ENCODE data around the gene CAMTA2. TPM values are rescaled to one million over a fixed set of nuclear protein-coding genes. Genes with fewer than 3 reads are reported as not detected.

Gene CAMTA2
- total RNA-seq, 1 donor from 2014 or later: 0.34 TPM

- H3K36me3 Mint-ChIP-seq: no peaks in the 10 kb centered on the region
- no peak overlapping the region for H3K27ac Mint-ChIP-seq
- Histone ChIP-seq H4K20me1 (ENCODE audit: low read depth) (no peaks in the 10 kb centered on the region), H3K4me2 (no peak overlapping the region), H3K27me3 (no peaks in the 10 kb centered on the region), H3K36me3 (no peaks in the 10 kb centered on the region), H3F3A (ENCODE audit: low read depth) (no peaks in the 10 kb centered on the region), H2AFZ (replicated peaks) (no peak overlapping the region), H3K4me3 (no peak overlapping the region), H3K9me3 (ENCODE audit: low read depth) (no peaks in the 10 kb centered on the region), H3K9ac (no peak overlapping the region), H3K4me1 (no peaks in the 10 kb centered on the region), H3K27ac (no peak overlapping the region), H3K79me2 (ENCODE audit: low read depth) (no peaks in the 10 kb centered on the region)
- TF ChIP-seq CTCF (IDR thresholded peaks at IDR 0.05) (no peak), EZH2phosphoT487 (IDR thresholded peaks at IDR 0.05) (no peak), EZH2 (IDR thresholded peaks at IDR 0.05) (no peak)
- DNase-seq (ENCODE audit: low spot score): no peak
- H3K27me3 Mint-ChIP-seq (ENCODE audit: insufficient read depth, low read depth): peaks cover 3% of the 10 kb centered on the region
- H3K9me3 Mint-ChIP-seq: no peaks in the 10 kb centered on the region
- no peak overlapping the region for H3K4me3 Mint-ChIP-seq
- peaks cover 3% of the 10 kb centered on the region for H3K4me1 Mint-ChIP-seq
These were observed 66.2 kb downstream of the CAMTA2 start for GRCh38 chr17:4921320-4921719.

GRCh38 chr17:4920351-4921048 lies 67.0 kb downstream of the CAMTA2 start:
- H3K27ac Mint-ChIP-seq: no peak overlapping the region
- Histone ChIP-seq H3K4me3 (no peak overlapping the region), H3K9ac (no peak overlapping the region), H3K4me2 (no peak overlapping the region), H3K9me3 (ENCODE audit: low read depth) (no peaks in the 10 kb centered on the region), H3K36me3 (no peaks in the 10 kb centered on the region), H4K20me1 (ENCODE audit: low read depth) (no peaks in the 10 kb centered on the region), H3K4me1 (no peaks in the 10 kb centered on the region), H2AFZ (replicated peaks) (no peak overlapping the region), H3K27ac (no peak overlapping the region), H3K79me2 (ENCODE audit: low read depth) (no peaks in the 10 kb centered on the region), H3F3A (ENCODE audit: low read depth) (no peaks in the 10 kb centered on the region), H3K27me3 (no peaks in the 10 kb centered on the region)
- TF ChIP-seq EZH2phosphoT487 (IDR thresholded peaks at IDR 0.05): no peak
- TF ChIP-seq EZH2 (IDR thresholded peaks at IDR 0.05): no peak
- no peak for TF ChIP-seq CTCF (IDR thresholded peaks at IDR 0.05)
- H3K9me3 Mint-ChIP-seq: no peaks in the 10 kb centered on the region
- peaks cover 3% of the 10 kb centered on the region for H3K27me3 Mint-ChIP-seq (ENCODE audit: insufficient read depth, low read depth)
- DNase-seq (ENCODE audit: low spot score): no peak
- H3K36me3 Mint-ChIP-seq: no peaks in the 10 kb centered on the region
- no peak overlapping the region for H3K4me3 Mint-ChIP-seq
- H3K4me1 Mint-ChIP-seq: peaks cover 3% of the 10 kb centered on the region

DNA sequence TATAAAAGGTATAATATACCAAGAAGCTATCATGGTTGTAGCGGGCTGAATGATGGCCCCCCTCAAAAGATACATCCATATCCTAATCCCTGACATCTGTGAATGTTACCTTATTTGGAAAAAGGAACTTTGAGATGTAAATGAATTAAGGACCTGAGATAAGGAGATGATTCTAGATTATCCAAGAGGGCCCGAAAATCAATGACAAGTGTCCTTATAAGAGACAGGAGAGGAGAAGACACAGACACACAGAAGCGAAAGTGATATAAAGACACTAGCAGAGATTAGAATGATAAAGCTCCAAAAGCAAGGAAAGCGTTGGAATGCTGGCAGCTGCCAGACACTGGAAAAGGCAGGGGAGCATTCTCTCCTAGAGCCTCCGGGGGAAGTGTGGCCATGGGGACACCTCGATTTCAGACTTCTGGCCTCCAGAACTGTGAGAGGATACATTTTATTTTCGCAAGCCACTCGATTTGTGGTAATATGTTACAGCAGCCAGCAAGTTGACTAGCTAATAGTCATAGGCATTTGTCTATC lies 67.9 kb downstream of the CAMTA2 start:
- peak overlapping the region; percentile 2 for H3K9ac ChIP-seq
- H3K9me3 ChIP-seq (ENCODE audit: low read depth): no peaks in the 10 kb centered on the region
- peak; percentile 35 for DNase-seq (ENCODE audit: low spot score)
- H3K36me3 ChIP-seq: no peaks in the 10 kb centered on the region
- H3K4me1 ChIP-seq: no peaks in the 10 kb centered on the region
- H3K27me3 ChIP-seq: no peaks in the 10 kb centered on the region
- H3K27me3 Mint-ChIP-seq (ENCODE audit: insufficient read depth, low read depth): peaks cover 3% of the 10 kb centered on the region
- H3K4me2 ChIP-seq: no peak overlapping the region
- H3K27ac ChIP-seq: no peak overlapping the region
- H3K36me3 Mint-ChIP-seq: no peaks in the 10 kb centered on the region
- no peaks in the 10 kb centered on the region for H3K9me3 Mint-ChIP-seq
- H3K27ac Mint-ChIP-seq: peak overlapping the region; percentile 23
- H2AFZ ChIP-seq (replicated peaks): peak overlapping the region; percentile 32
- TF ChIP-seq CTCF (IDR thresholded peaks at IDR 0.05) (no peak), EZH2phosphoT487 (IDR thresholded peaks at IDR 0.05) (no peak), EZH2 (IDR thresholded peaks at IDR 0.05) (no peak)
- no peaks in the 10 kb centered on the region for H4K20me1 ChIP-seq (ENCODE audit: low read depth)
- H3K79me2 ChIP-seq (ENCODE audit: low read depth): no peaks in the 10 kb centered on the region
- no peak overlapping the region for H3K4me3 Mint-ChIP-seq
- H3F3A ChIP-seq (ENCODE audit: low read depth): no peaks in the 10 kb centered on the region
- peaks cover 3% of the 10 kb centered on the region for H3K4me1 Mint-ChIP-seq
- H3K4me3 ChIP-seq: no peak overlapping the region

Small RNA genes within 50 kb of the gene (microRNA-seq; reads per million reads assigned to microRNA genes)
- not detected for gene MIR6864
- not detected for gene MIR6865

Small RNA genes within 50 kb of the gene (small RNA-seq; reads per million reads assigned to genes)
- gene MIR6864: not detected
- gene MIR6865: not detected

Other genes starting within 250 kb of the CAMTA2 start
- not detected in 2 replicates for gene ZMYND15, start 247.8 kb downstream of the CAMTA2 start, total RNA-seq (ENCODE audit: low replicate concordance)
- gene CXCL16, start 247.7 kb downstream of the CAMTA2 start, total RNA-seq (ENCODE audit: low replicate concordance): 0.21 and 0.43 TPM in 2 replicates
- not detected in 2 replicates for gene TM4SF5, start 215.8 kb downstream of the CAMTA2 start, total RNA-seq (ENCODE audit: low replicate concordance)
- 0.31 TPM in 1 of 2 replicates, not detected in the other for gene VMO1, start 201.3 kb downstream of the CAMTA2 start, total RNA-seq (ENCODE audit: low replicate concordance)
- gene GLTPD2, start 198.7 kb downstream of the CAMTA2 start, total RNA-seq (ENCODE audit: low replicate concordance): not detected in 2 replicates
- gene PSMB6, start 191.5 kb downstream of the CAMTA2 start, total RNA-seq (ENCODE audit: low replicate concordance): 144 and 199 TPM in 2 replicates
- gene PLD2, start 180.5 kb downstream of the CAMTA2 start, total RNA-seq (ENCODE audit: low replicate concordance): 23.8 and 36.0 TPM in 2 replicates
- 26.2 and 34.6 TPM in 2 replicates for gene MINK1, start 154.3 kb downstream of the CAMTA2 start, total RNA-seq (ENCODE audit: low replicate concordance)
- gene C17orf107, start 88.1 kb downstream of the CAMTA2 start, total RNA-seq (ENCODE audit: low replicate concordance): 1.1 and 2.3 TPM in 2 replicates
- 0.19 TPM in 1 of 2 replicates, not detected in the other for gene CHRNE, start 84.6 kb downstream of the CAMTA2 start, total RNA-seq (ENCODE audit: low replicate concordance)
- not detected in 2 replicates for gene GP1BA, start 55.4 kb downstream of the CAMTA2 start, total RNA-seq (ENCODE audit: low replicate concordance)
- 35.3 and 61.6 TPM in 2 replicates for gene SLC25A11, start 47.6 kb downstream of the CAMTA2 start, total RNA-seq (ENCODE audit: low replicate concordance)
- 43.9 and 82.1 TPM in 2 replicates for gene RNF167, start 47.4 kb downstream of the CAMTA2 start, total RNA-seq (ENCODE audit: low replicate concordance)
- 203 and 458 TPM in 2 replicates for gene PFN1, start 39.1 kb downstream of the CAMTA2 start, total RNA-seq (ENCODE audit: low replicate concordance)
- gene ENO3, start 36.6 kb downstream of the CAMTA2 start, total RNA-seq (ENCODE audit: low replicate concordance): 20.8 and 24.5 TPM in 2 replicates
- 79.7 and 97.6 TPM in 2 replicates for gene SPAG7, start 19.9 kb downstream of the CAMTA2 start, total RNA-seq (ENCODE audit: low replicate concordance)
- 0.28 and 0.52 TPM in 2 replicates for gene INCA1, start 9.8 kb upstream of the CAMTA2 start, total RNA-seq (ENCODE audit: low replicate concordance)
- gene KIF1C, start 10.3 kb upstream of the CAMTA2 start, total RNA-seq (ENCODE audit: low replicate concordance): 22.1 and 22.2 TPM in 2 replicates
- 0.31 TPM in 1 of 2 replicates, not detected in the other for gene SLC52A1, start 47.8 kb upstream of the CAMTA2 start, total RNA-seq (ENCODE audit: low replicate concordance)
- gene ZFP3, start 90.8 kb upstream of the CAMTA2 start, total RNA-seq (ENCODE audit: low replicate concordance): 0.19 and 0.34 TPM in 2 replicates
- gene ZNF232, start 124.2 kb upstream of the CAMTA2 start, total RNA-seq (ENCODE audit: low replicate concordance): 25.5 and 29.4 TPM in 2 replicates
- 0.09 and 0.17 TPM in 2 replicates for gene USP6, start 128.4 kb upstream of the CAMTA2 start, total RNA-seq (ENCODE audit: low replicate concordance)
- 19.5 and 25.3 TPM in 2 replicates for gene ZNF594, start 204.2 kb upstream of the CAMTA2 start, total RNA-seq (ENCODE audit: low replicate concordance)
- gene SCIMP, start 247.2 kb upstream of the CAMTA2 start, total RNA-seq (ENCODE audit: low replicate concordance): not detected in 2 replicates

Measured in neural progenitor cell (in vitro differentiated cells).